ENCODE results near the gene TBCE.
"Not testable (repeated sequence)": the region's sequence is repeated elsewhere in the genome, so short reads cannot be mapped to it uniquely, and the experiment has no call there.

Gene TBCE

DNA sequence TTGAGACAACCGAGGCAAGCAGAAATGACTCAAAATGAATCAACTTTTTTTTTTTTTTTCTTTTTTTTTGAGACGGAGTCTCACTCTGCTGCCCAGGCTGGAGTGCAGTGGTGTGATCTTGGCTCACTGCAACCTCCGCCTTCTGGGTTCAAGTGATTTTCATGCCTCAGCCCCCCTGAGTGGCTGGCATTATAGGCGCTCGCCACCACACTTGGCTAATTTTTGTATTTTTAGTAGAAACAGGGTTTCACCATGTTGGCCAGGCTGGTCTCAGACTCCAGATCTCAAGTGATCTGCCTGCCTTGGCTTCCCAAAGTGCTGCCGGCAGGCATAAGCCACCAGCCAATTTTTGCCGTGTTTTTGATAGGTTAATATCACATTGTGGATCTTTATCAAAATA lies 90.6 kb downstream of the TBCE start:
- DNase-seq: not testable (repeated sequence)

DNA sequence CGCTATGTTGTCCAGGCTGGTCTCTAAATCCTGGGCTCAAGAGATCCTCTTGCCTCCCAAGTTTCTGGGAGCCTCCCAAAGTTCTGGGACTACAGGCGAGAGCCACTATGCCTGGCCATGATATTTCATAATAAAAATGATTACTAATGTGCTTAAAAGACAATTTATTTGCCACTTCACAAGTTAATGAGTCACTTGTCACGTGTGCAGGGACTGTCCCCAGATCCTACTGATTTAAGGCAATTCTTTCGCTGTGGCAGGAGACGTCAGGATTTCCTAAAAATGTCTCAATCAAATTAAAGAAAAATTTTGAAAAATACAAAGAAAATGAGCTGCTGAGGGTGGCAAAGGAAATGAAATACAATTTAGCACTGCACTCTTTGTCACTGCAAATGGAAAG lies 93.5 kb downstream of the TBCE start:
- DNase-seq: no peak

DNA sequence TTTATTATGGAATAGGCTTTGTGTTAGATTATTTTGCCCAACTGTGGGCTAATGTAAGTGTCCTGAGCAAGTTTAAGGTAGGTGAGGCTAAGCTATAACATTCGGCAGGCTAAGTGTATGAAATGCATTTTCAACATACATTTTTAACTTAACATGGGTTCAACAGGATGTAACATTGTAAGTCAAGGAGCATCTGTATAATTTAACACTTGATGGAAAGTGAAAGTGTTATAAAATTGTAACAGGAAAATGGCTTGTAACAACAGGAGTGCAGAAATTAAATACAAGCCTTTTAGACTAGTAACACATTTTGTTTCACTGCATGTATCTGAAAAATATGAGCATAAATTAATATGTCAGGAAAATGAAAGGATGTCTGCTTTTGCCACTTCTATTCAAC lies 94.7 kb downstream of the TBCE start:
- DNase-seq: no peak

- DNase-seq: not testable (repeated sequence)
These were observed 95.6 kb downstream of the TBCE start for GRCh38 chr1:235462832-235463231.

GRCh38 chr1:235465066-235465465 lies 97.8 kb downstream of the TBCE start:
- DNase-seq: no peak

- no peak for DNase-seq
These were observed 100.8 kb downstream of the TBCE start for GRCh38 chr1:235468004-235468403.

DNA sequence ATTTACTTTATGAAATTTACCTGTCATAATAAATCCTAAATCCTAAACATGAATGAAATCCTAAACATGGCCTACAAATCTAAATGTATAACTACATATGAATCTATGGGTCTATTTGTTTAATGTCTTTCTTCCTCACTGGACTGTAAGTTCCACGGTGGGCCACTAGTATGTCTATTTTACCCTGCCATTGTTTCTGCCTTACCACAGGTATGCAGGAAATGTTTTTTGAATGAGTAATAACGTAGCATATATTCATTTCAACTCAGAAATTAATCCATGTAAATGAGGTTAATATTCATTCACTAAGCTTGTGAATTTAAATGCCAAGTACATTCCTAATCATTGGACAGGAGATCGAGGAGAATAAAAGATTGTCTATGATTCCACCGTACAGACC lies 101.7 kb downstream of the TBCE start:
- no peak for DNase-seq

DNA sequence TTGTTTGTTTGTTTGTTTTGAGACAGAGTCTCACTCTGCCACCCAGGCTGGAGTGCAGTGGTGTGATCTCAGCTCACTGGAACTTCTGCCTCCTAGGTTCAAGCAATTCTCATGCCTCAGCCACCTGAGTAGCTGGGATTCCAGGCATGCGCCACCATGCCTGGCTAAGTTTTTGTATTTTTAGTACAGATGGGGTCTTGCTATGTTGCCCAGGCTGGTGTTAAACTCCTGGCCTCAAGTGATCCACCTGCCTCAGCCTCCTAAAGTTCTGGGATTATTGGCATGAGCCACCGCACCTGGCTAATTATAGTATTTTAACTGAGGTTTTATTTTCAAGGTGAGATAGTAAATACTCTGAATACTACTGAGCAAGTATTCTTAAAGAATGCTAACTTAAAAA lies 102.7 kb downstream of the TBCE start:
- DNase-seq: not testable (repeated sequence)

DNA sequence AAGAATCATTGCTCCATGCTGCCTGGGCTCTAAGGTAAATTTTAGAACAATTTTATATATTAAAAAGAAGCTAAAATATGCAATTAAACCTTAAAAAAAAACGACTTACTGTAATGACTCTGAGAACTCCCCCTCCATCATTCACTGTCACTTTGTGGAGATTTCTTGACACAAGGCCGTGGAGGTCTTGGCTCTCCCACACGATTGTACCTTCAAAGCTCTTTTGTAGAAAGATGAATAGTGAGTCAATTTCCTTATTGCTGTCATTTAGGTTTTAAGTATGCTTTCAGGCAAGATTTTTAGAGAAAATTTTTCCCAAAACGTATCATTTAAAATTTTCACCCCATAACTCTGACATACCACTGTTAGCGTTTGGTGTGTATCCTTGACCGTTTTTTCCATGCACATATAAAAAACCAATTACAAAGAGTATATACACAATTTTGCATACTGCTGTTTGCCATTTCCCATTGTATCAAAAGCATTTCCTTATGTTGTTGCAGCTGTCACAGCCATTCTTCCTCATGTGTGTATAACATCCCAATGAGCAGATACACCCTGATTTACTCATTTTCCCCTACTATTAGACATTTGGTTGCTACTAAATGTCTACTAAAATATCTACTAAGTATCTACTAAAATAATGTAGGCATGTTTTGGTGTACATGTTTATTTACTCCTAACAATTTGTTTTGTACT lies 103.7 kb downstream of the TBCE start:
- no peak for DNase-seq

DNA sequence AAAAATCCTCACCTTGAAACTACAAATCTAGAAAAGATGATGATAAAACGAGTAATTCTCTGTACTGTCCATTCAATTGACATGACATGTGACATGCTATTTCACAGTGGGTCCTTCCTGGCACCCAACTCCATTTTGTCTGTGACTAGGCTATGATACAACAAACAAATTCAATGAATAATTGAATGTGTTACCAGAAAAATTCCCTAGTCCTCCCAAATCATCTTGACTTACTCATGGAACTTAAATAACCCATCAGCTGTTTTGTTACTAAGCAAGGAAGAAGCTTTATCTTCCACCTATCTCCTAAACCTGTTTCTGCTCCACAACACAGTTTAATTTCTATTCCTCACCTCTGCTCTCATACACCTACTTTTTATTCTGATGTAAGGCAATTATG lies 106.6 kb downstream of the TBCE start:
- no peak for DNase-seq

DNA sequence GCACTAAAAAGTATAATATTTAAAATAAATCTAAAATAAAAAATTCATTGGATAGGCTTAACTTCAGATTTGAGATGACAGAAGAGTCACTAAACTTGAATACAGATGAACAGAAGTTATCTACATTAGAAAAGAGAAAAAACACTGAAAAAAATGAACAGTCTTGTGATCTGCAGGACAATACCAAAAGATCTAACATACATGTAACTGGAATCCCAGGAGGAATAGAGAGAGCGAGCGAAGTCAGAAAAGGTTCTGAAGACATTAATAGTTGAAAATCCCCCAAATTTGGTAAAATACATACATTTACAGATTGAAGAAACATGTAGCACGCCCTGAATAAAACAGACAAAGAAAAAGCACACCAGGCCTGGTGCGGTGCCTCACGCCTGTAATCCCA lies 115.9 kb downstream of the TBCE start:
- no peak for DNase-seq

GRCh38 chr1:235485558-235485957 lies 118.3 kb downstream of the TBCE start:
- no peak for DNase-seq

GRCh38 chr1:235486321-235486720 lies 119.1 kb downstream of the TBCE start:
- no peak for DNase-seq

DNA sequence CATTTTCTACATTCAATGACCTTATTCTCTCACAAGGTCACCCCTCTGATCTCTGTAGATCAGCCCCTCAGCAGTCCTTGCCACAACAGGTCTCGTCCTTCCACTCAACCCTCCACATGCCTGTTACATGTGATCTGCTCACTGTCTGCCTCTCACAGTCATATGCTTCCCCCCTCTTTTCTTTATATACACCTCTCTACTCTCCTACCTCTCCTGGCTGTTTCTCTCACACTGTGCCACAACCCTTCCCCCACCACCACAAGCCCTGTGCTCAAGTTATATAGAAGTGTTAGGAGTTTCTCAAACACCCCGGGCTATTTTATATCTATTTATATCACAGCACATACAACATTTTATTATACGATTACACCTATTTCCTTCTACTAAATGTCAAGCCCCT lies 124.4 kb downstream of the TBCE start:
- DNase-seq: no peak

GRCh38 chr1:235494531-235494930 lies 127.3 kb downstream of the TBCE start:
- DNase-seq: no peak

GRCh38 chr1:235495030-235495429 lies 127.8 kb downstream of the TBCE start:
- DNase-seq: no peak

GRCh38 chr1:235495551-235495950 lies 128.3 kb downstream of the TBCE start:
- no peak for DNase-seq

- DNase-seq: no peak
These were observed 133.8 kb downstream of the TBCE start for GRCh38 chr1:235500971-235501540.

All from stimulated activated naive CD4-positive, alpha-beta T cell treated with Interleukin-2 at 50 U/mL for 16 hours (primary cell).